SH-SY5Y (cell line): ENCODE results near the gene PLA2G7.

Source experiments
- GATA2 ChIP-seq: IDR thresholded peaks from 2 replicates; pipeline ENCODE4 v1.6.1; 2011; ENCODE audit warnings: mild to moderate bottlenecking, low read depth, low read length
- GATA3 ChIP-seq: IDR thresholded peaks from 2 replicates; pipeline ENCODE4 v1.6.1; 2011; ENCODE audit warnings: low read depth, mild to moderate bottlenecking, low read length, moderate library complexity

- TF ChIP-seq GATA3 (no peak), GATA2 (no peak)
These were observed 6.3 kb upstream of the PLA2G7 start for GRCh38 chr6:46741482-46741881.
